Measurements from ENCODE around the gene CAMK2A.

Gene CAMK2A

GRCh38 chr5:150289551-150290390, at the start of gene CAMK2A:
CAMK2A (minus strand) TSS chr5:150289773; CDS start chr5:150289625, 148 bp downstream.
- H3K9me3 Mint-ChIP-seq = no peaks in the 10 kb centered on the region
- H3K4me1 Mint-ChIP-seq = peaks cover 14% of the 10 kb centered on the region
- peak within 1 kb of the TSS in 1 of 3 experiments; percentile 27 for H3K27ac Mint-ChIP-seq
- TF ChIP-seq, protein P1, sequence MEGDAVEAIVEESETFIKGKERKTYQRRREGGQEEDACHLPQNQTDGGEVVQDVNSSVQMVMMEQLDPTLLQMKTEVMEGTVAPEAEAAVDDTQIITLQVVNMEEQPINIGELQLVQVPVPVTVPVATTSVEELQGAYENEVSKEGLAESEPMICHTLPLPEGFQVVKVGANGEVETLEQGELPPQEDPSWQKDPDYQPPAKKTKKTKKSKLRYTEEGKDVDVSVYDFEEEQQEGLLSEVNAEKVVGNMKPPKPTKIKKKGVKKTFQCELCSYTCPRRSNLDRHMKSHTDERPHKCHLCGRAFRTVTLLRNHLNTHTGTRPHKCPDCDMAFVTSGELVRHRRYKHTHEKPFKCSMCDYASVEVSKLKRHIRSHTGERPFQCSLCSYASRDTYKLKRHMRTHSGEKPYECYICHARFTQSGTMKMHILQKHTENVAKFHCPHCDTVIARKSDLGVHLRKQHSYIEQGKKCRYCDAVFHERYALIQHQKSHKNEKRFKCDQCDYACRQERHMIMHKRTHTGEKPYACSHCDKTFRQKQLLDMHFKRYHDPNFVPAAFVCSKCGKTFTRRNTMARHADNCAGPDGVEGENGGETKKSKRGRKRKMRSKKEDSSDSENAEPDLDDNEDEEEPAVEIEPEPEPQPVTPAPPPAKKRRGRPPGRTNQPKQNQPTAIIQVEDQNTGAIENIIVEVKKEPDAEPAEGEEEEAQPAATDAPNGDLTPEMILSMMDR (IDR thresholded peaks at IDR 0.05; ENCODE audit: unreplicated experiment in 3 of 3) = no peak
- no peaks in the 10 kb centered on the region for H3K36me3 Mint-ChIP-seq (ENCODE audit: low read depth)
- H3K4me3 Mint-ChIP-seq = no peak within 1 kb of the TSS
- peaks cover 16% of the 10 kb centered on the region for H3K27me3 Mint-ChIP-seq (ENCODE audit: low read depth)

GRCh38 chr5:150339165-150339564, 49.6 kb upstream of the CAMK2A start:
- Mint-ChIP-seq H3K36me3 (ENCODE audit: low read depth) (no peaks in the 10 kb centered on the region), H3K27ac (peak overlapping the region; percentile 79 to 89 (median 81)), H3K4me1 (peaks cover 21% of the 10 kb centered on the region), H3K9me3 (no peaks in the 10 kb centered on the region), H3K27me3 (ENCODE audit: low read depth) (no peaks in the 10 kb centered on the region), H3K4me3 (peak overlapping the region in 2 of 3 experiments; percentile 45 to 54)
- TF ChIP-seq, protein P1 (IDR thresholded peaks at IDR 0.05; ENCODE audit: unreplicated experiment in 3 of 3) = no peak

DNA sequence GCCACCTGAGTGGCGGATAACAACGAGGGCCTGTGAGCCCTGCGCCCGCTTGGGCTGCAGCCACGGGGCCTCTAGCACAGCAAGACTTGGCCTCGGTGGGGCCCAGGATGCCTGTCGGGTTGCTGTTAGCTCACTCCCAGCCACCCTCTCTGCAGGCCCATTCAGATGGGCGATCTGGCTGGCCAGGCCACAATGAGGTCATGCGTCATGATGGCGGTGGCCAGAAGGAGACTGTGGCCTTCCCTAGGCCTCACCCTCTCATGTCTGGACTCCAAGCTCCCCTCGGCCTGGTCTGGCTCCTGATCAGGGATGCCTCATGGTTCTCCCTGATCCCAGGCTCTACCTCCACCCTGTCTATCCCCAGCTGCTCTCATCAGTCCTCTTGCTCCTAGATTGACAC, 49.0 kb upstream of the CAMK2A start:
- Mint-ChIP-seq H3K36me3 (ENCODE audit: low read depth) (no peaks in the 10 kb centered on the region), H3K27me3 (ENCODE audit: low read depth) (no peaks in the 10 kb centered on the region), H3K27ac (peak overlapping the region; percentile 79 to 89 (median 81)), H3K4me3 (peak overlapping the region in 1 of 3 experiments; percentile 54), H3K4me1 (peaks cover 21% of the 10 kb centered on the region), H3K9me3 (no peaks in the 10 kb centered on the region)
- TF ChIP-seq, protein P1 (IDR thresholded peaks at IDR 0.05; ENCODE audit: unreplicated experiment in 3 of 3) = no peak

DNA sequence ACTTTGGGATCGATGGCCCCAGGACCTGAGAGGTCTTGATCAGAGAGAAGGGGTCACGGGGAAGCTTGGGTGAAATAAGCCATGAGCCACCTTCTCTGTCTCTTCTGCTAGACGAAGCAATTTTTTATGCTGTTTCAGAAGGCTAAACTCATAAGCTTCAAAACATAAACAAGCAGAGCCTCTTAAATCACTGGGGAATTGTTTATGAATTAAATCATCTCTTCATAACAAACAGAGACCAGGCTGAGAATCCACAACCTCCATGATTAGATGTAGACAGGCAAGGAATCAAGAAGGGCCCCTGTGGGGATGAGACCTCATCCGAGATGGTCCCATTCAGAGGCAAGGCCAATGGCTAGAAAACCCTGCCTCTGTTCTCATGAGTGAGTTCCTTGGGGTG, 46.2 kb upstream of the CAMK2A start:
- H3K36me3 Mint-ChIP-seq (ENCODE audit: low read depth) = no peaks in the 10 kb centered on the region
- no peaks in the 10 kb centered on the region for H3K9me3 Mint-ChIP-seq
- no peak overlapping the region for H3K27ac Mint-ChIP-seq
- H3K27me3 Mint-ChIP-seq (ENCODE audit: low read depth) = no peaks in the 10 kb centered on the region
- H3K4me1 Mint-ChIP-seq = peaks cover 21% of the 10 kb centered on the region
- H3K4me3 Mint-ChIP-seq = no peak overlapping the region
- TF ChIP-seq, protein P1 (IDR thresholded peaks at IDR 0.05; ENCODE audit: unreplicated experiment in 3 of 3) = no peak

DNA sequence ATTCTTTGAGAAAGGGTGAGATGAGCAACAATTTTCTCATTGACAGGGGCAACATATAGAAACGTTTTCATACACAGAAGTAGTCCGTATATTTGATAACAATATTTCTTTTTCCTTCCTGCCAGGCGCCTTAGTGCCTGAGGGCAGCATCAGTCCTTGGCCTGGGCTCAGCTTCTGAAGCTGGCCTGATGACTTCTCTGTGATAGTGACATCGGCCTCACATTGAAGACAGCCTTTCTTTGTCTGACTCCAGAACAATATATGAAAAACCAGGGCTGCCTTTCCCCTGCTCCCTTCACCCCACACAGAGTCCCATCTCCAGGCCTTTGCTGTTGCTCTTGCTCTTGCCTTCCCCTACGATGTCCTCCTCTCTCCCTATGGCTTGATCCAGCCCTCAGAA, 43.8 kb upstream of the CAMK2A start:
- Mint-ChIP-seq H3K27me3 (ENCODE audit: low read depth) (no peaks in the 10 kb centered on the region), H3K27ac (no peak overlapping the region), H3K4me3 (no peak overlapping the region), H3K4me1 (peaks cover 17% of the 10 kb centered on the region), H3K36me3 (ENCODE audit: low read depth) (no peaks in the 10 kb centered on the region), H3K9me3 (no peaks in the 10 kb centered on the region)
- TF ChIP-seq, protein P1 (IDR thresholded peaks at IDR 0.05; ENCODE audit: unreplicated experiment in 3 of 3) = no peak

All from nephron (organoid).